CD8-positive, alpha-beta memory T cell (primary cell): ENCODE results near the gene RGN. TPM values are rescaled to one million over a fixed set of nuclear protein-coding genes. Genes with fewer than 3 reads are reported as not detected.
"Not testable (repeated sequence)": the region's sequence is repeated elsewhere in the genome, so short reads cannot be mapped to it uniquely, and the experiment has no call there.

ENCODE experiments used
- CTCF ChIA-PET: fragments of 350-600 bp; sonication (Branson Sonifier 250); formaldehyde crosslinking; loops from one replicate; lab custom pipeline; 2021; ENCODE audit warnings: antibody characterized with exemption; lab: Charles Lee
- POLR2A ChIA-PET: fragments of 350-600 bp; sonication (Branson Sonifier 250); formaldehyde crosslinking; loops from one replicate; lab custom pipeline; 2021; ENCODE audit warnings: antibody characterized with exemption; lab: Charles Lee
- DNase-seq, 5 donors: peaks; one replicate each; pipeline versions ENCODE4 v3.0.0 to v3.0.0-alpha.2; 2020 to 2022; ENCODE audit warnings: mixed read lengths in 1 of 5
- H3K27ac ChIP-seq: one replicate; pipeline ENCODE4 v1.7.0; 2013; ENCODE audit warnings: low read depth, mild to moderate bottlenecking, low read length, moderate library complexity
- H3K27me3 ChIP-seq: 2 replicates; pipeline ENCODE4 v1.7.0; 2013; ENCODE audit warnings: low read length, mild to moderate bottlenecking; ENCODE audit not compliant: insufficient read depth, poor library complexity, severe bottlenecking
- H3K36me3 ChIP-seq: 2 replicates; pipeline ENCODE4 v1.7.0; 2013; ENCODE audit warnings: mild to moderate bottlenecking, low read length, moderate library complexity; ENCODE audit not compliant: insufficient read depth
- H3K4me1 ChIP-seq: 2 replicates; pipeline ENCODE4 v1.7.0; 2013; ENCODE audit warnings: mild to moderate bottlenecking, low read length, moderate library complexity; ENCODE audit not compliant: insufficient read depth
- H3K4me3 ChIP-seq: 2 replicates; pipeline ENCODE4 v1.7.0; 2013; ENCODE audit warnings: mild to moderate bottlenecking, low read length
- H3K9me3 ChIP-seq: 2 replicates; pipeline ENCODE4 v1.7.0; 2013; ENCODE audit warnings: mild to moderate bottlenecking, low read length
- H3K27ac Mint-ChIP-seq, 8 donors: one replicate each; pipeline ENCODE4 v1.8.0; 2020 to 2021; ENCODE audit warnings: mixed read lengths in 8 of 8, mild to moderate bottlenecking in 6 of 8, inconsistent platforms in 3 of 8, moderate library complexity in 3 of 8
- H3K27me3 Mint-ChIP-seq, 2 donors: one replicate each; pipeline ENCODE4 v1.8.0; 2020 to 2021; ENCODE audit warnings: mixed read lengths in 2 of 2, mild to moderate bottlenecking in 1 of 2, moderate library complexity in 1 of 2
- H3K36me3 Mint-ChIP-seq, 3 donors: one replicate each; pipeline ENCODE4 v1.8.0; 2020 to 2021; ENCODE audit warnings: mixed read lengths in 3 of 3, inconsistent platforms in 1 of 3, mild to moderate bottlenecking in 1 of 3
- H3K4me1 Mint-ChIP-seq, 3 donors: one replicate each; pipeline ENCODE4 v1.8.0; 2020 to 2021; ENCODE audit warnings: mixed read lengths in 3 of 3, inconsistent platforms in 1 of 3, mild to moderate bottlenecking in 1 of 3
- H3K4me3 Mint-ChIP-seq, 7 donors: one replicate each; pipeline ENCODE4 v1.8.0; 2020 to 2021; ENCODE audit warnings: mixed read lengths in 7 of 7, mild to moderate bottlenecking in 6 of 7, moderate library complexity in 4 of 7, inconsistent platforms in 2 of 7
- H3K9me3 Mint-ChIP-seq, 5 donors: one replicate each; pipeline ENCODE4 v1.8.0; 2020 to 2022; ENCODE audit warnings: mixed read lengths in 5 of 5, mild to moderate bottlenecking in 3 of 5, moderate library complexity in 2 of 5, inconsistent platforms in 1 of 5
- polyA plus RNA-seq: library from polyadenylated mRNA; unstranded; fragments of 300-500 nt; fragmentation: Illumina TruSeq; gene quantifications from one replicate; pipeline ENCODE4 v1.2.3, GENCODE V29; 2021
- total RNA-seq, 2 experiments: library from RNA; stranded (reverse); gene quantifications; one replicate each; pipeline ENCODE4 v1.2.3, GENCODE V29; 2021

Gene RGN
- total and polyA plus RNA-seq, 3 experiments from 2014 or later: not detected

DNA sequence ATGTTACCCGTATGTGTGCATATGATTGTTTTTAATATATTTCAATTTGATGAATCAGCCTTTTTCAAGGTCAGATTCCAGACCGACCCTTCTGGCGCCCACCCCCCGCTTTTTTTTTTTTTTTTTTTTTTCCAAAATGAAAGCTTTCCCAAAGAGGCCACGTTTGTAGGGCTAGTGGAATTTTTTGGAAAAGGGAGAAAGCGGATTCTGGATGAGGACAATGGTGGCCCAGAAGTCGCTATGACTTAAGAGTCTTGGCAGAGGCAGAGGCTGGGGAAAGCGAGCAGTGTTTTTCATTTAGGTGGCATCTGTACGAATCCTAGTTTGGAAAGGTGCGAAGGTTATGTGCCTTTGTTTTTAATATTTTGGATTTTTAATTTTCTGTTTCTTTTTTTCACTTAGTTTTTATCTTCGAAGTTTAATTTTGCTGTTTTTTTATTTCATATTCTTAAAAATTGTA lies 51.7 kb downstream of the RGN start:
- H3K27ac Mint-ChIP-seq: peak overlapping the region in 6 of 8 donors; percentile 55 to 98 (median 95)
- no peak overlapping the region for H3K27ac ChIP-seq

DNA sequence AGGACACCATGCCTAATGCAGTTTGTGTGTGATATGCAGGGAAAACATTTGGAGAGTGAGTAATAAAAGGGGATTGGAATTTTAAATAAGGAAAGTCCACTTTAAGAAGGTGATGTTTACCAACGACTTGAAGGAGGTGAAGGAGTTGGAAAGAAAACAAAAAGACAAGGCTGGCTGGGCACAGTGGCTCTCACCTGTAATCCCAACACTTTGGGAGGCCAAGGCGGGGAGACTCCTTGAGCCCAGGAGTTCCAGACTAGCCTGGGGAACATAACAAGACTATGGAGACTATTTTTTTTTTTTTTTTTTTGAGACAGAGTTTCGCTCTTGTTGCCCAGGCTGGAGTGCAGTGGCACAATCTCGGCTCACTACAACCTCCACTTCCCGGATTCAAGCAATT lies 55.2 kb downstream of the RGN start:
- ChIA-PET CTCF (interaction anchor here (0.7 kb wide), 1 partner anchor 256 kb away, joined by 3 read pairs; no protein-coding TSS in a partner anchor), POLR2A (no interaction called here)
- Histone ChIP-seq H3K4me3 (no peak overlapping the region), H3K9me3 (no peaks in the 10 kb centered on the region), H3K27me3 (no peaks in the 10 kb centered on the region), H3K27ac (no peak overlapping the region), H3K36me3 (no peaks in the 10 kb centered on the region), H3K4me1 (no peaks in the 10 kb centered on the region)
- no peaks in the 10 kb centered on the region for H3K9me3 Mint-ChIP-seq
- H3K36me3 Mint-ChIP-seq: peaks cover 0 to 8% (median 2%) of the 10 kb centered on the region in 3 donors
- peaks cover 0 to 8% (median 3%) of the 10 kb centered on the region in 3 donors for H3K4me1 Mint-ChIP-seq
- no peak overlapping the region for H3K27ac Mint-ChIP-seq
- peaks cover 0 to 4% of the 10 kb centered on the region in 2 donors for H3K27me3 Mint-ChIP-seq
- no peak overlapping the region for H3K4me3 Mint-ChIP-seq
- no peak for DNase-seq

More for the DNA sequence above, 51.7 kb downstream of the RGN start:
- POLR2A ChIA-PET: interaction anchor here (0.6 to 2.2 kb wide), 4 partner anchors 15 to 320 kb away, joined by 3 to 19 read pairs (median 4); partner anchors contain the start of genes CDK16, NDUFB11 and RBM10
- Mint-ChIP-seq H3K9me3 (no peaks in the 10 kb centered on the region), H3K4me3 (peak overlapping the region; percentile 97 to 99 (median 98)), H3K36me3 (peaks cover 0 to 5% (median 0%) of the 10 kb centered on the region in 3 donors), H3K27me3 (peaks cover 0 to 3% of the 10 kb centered on the region in 2 donors), H3K4me1 (peaks cover 0 to 8% (median 3%) of the 10 kb centered on the region in 3 donors)
- no peaks in the 10 kb centered on the region for H3K36me3 ChIP-seq
- no peaks in the 10 kb centered on the region for H3K9me3 ChIP-seq
- H3K4me3 ChIP-seq: no peak overlapping the region
- CTCF ChIA-PET: interaction anchor here (1.5 kb wide), 1 partner anchor 15 kb away, joined by 8 read pairs; the partner anchor contains the start of genes NDUFB11 and RBM10
- H3K27me3 ChIP-seq: no peaks in the 10 kb centered on the region
- H3K4me1 ChIP-seq: no peaks in the 10 kb centered on the region
- no peak for DNase-seq

DNA sequence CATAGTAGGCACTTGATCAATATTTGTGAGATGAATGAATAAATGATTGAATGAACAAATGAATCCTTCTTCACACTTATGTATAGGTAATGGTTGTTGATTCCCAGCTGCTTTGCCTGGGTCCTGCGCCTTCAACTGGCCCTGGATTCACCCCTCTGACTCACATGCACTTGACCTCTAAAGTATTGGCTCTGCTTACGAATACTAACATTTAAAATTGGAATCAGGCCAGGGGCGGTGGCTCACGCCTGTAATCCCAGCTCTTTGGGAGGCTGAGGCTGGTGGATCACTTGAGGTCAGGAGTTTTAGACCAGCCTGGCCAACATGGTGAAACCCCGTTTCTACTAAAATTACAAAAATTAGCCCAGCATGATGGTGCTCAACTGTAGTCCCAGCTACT lies 57.4 kb downstream of the RGN start:
- not testable (repeated sequence) for H3K4me3 Mint-ChIP-seq, H3K4me1 Mint-ChIP-seq, H3K27ac Mint-ChIP-seq, H3K36me3 ChIP-seq, H3K9me3 ChIP-seq, H3K4me3 ChIP-seq, H3K27me3 Mint-ChIP-seq, H3K4me1 ChIP-seq, DNase-seq, H3K27ac ChIP-seq, H3K27me3 ChIP-seq, H3K9me3 Mint-ChIP-seq
- H3K36me3 Mint-ChIP-seq: peaks cover 0 to 11% (median 2%) of the 10 kb centered on the region in 3 donors
- ChIA-PET CTCF (interaction anchor here (1.3 kb wide), 1 partner anchor 9 kb away, joined by 3 read pairs; the partner anchor contains the start of genes NDUFB11 and RBM10), POLR2A (interaction anchor here (1.2 kb wide), 1 partner anchor 97 kb away, joined by 3 read pairs; the partner anchor contains the start of gene USP11)

DNA sequence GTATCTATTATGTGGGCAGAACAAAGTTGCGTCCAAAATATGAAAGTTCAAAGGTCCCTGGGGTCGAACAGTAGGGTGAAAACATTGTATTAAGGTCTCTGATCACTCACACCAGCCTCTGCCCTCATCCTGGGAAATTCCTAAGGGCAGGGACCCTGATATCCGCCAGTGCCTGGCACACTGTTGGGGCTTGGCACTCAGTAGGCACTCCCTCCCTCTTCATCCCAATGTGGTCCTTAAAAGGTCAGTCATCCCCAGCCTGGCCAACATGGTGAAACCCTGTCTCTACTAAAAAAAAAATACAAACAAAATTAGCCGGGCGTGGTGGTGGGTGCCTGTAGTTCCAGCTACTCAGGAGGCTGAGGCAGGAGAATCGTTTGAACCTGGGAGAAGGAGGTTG lies 59.9 kb downstream of the RGN start:
- H3K27ac Mint-ChIP-seq: no peak overlapping the region
- H3K9me3 ChIP-seq: no peaks in the 10 kb centered on the region
- CTCF ChIA-PET: no interaction called here
- H3K36me3 Mint-ChIP-seq: peaks cover 0 to 29% (median 5%) of the 10 kb centered on the region in 3 donors
- no peak for DNase-seq
- H3K27me3 Mint-ChIP-seq: peaks cover 0 to 8% of the 10 kb centered on the region in 2 donors
- H3K4me3 ChIP-seq: no peak overlapping the region
- H3K4me3 Mint-ChIP-seq: peak overlapping the region in 1 of 7 donors; percentile 10
- no peaks in the 10 kb centered on the region for H3K27me3 ChIP-seq
- peaks cover 6 to 9% (median 7%) of the 10 kb centered on the region in 3 donors for H3K4me1 Mint-ChIP-seq
- POLR2A ChIA-PET: no interaction called here
- H3K27ac ChIP-seq: no peak overlapping the region
- H3K36me3 ChIP-seq: no peaks in the 10 kb centered on the region
- H3K4me1 ChIP-seq: peaks cover under 1% of the 10 kb centered on the region
- H3K9me3 Mint-ChIP-seq: no peaks in the 10 kb centered on the region

Other genes with a start within 250 kb of the RGN start
- 1 to 10 TPM; 5.5 to 6.9 TPM for gene RP2, start 241.4 kb upstream of the RGN start, total RNA-seq
- gene RP2, start 241.4 kb upstream of the RGN start, polyA plus RNA-seq: 6.4 TPM
- 1 to 10 TPM; 1.6 TPM for gene JADE3, start 166.0 kb upstream of the RGN start, total RNA-seq
- gene JADE3, start 166.0 kb upstream of the RGN start, polyA plus RNA-seq: not detected
- 10 to 100 TPM; 93.5 to 95.0 TPM for gene NDUFB11, start 66.3 kb downstream of the RGN start, total RNA-seq
- 169 TPM for gene NDUFB11, start 66.3 kb downstream of the RGN start, polyA plus RNA-seq
- 10 to 100 TPM; 74.5 to 74.8 TPM for gene RBM10, start 66.8 kb downstream of the RGN start, total RNA-seq
- 37.8 TPM for gene RBM10, start 66.8 kb downstream of the RGN start, polyA plus RNA-seq
- gene UBA1, start 115.4 kb downstream of the RGN start, total RNA-seq: 100 to 1,000 TPM; 225 to 234 TPM
- 178 TPM for gene UBA1, start 115.4 kb downstream of the RGN start, polyA plus RNA-seq
- 10 to 100 TPM; 48.2 to 49.1 TPM for gene CDK16, start 140.2 kb downstream of the RGN start, total RNA-seq
- gene CDK16, start 140.2 kb downstream of the RGN start, polyA plus RNA-seq: 14.5 TPM
- gene USP11, start 154.6 kb downstream of the RGN start, total RNA-seq: 10 to 100 TPM; 34.0 to 41.7 TPM
- gene USP11, start 154.6 kb downstream of the RGN start, polyA plus RNA-seq: 121 TPM